Chondrocyte (in vitro differentiated cells): ENCODE data around the gene SMAD6. TPM values are rescaled to one million over a fixed set of nuclear protein-coding genes. Genes with fewer than 3 reads are reported as not detected.

Experiments
- DNase-seq: peaks from one replicate; pipeline ENCODE4 v3.0.0; 2021; ENCODE audit warnings: mixed read lengths, low spot score
- H3K27ac Mint-ChIP-seq: one replicate; pipeline ENCODE4 v1.8.0; 2021; ENCODE audit warnings: mild to moderate bottlenecking, moderate library complexity, mixed read lengths; ENCODE audit not compliant: unreplicated experiment
- H3K27me3 Mint-ChIP-seq: 2 replicates; pipeline ENCODE4 v1.8.0; 2021; ENCODE audit warnings: low read depth, mixed read lengths
- H3K36me3 Mint-ChIP-seq: 2 replicates; pipeline ENCODE4 v1.8.0; 2021; ENCODE audit warnings: low read depth, mixed read lengths
- H3K4me1 Mint-ChIP-seq: 2 replicates; pipeline ENCODE4 v1.8.0; 2021; ENCODE audit warnings: low read depth, mild to moderate bottlenecking, mixed read lengths
- H3K4me3 Mint-ChIP-seq: one replicate; pipeline ENCODE4 v1.8.0; 2021; ENCODE audit warnings: mild to moderate bottlenecking, moderate library complexity, mixed read lengths; ENCODE audit not compliant: unreplicated experiment
- H3K9me3 Mint-ChIP-seq: 2 replicates; pipeline ENCODE4 v1.8.0; 2021; ENCODE audit warnings: low read depth, mixed read lengths
- total RNA-seq: library from RNA; stranded (reverse); gene quantifications from 3 replicates; pipeline ENCODE4 v1.2.1, GENCODE V29; 2021
- TF ChIP-seq, protein P1 (sequence below): fragments of 200-600 bp; sonication (generic); IDR thresholded peaks from 2 replicates; pipeline ENCODE4 v1.5.0; 2021; ENCODE audit warnings: antibody characterized with exemption, mild to moderate bottlenecking, moderate library complexity

SMAD6 gene
- total RNA-seq, 1 donor from 2014 or later, result 5.2 TPM

DNA sequence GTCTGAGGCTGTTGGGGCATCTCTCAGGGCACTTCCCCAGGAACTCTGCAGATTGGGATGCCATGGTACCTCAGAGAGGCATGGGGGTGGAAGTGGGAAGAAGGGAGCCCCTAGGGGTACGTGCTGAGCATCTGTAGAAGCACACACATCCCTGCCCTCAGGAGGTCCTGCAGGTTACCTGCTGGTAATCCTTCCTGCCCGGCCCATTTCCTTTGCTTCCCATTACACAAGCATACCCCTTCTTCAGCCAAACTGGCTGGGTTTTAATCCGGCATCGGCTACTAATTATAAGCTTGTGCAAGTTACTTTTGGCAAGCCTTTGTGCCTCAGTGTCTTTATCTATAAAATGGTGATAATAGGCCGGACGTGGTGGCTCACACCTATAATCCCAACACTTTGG, 3.1 kb upstream of the SMAD6 start:
- H3K4me3 Mint-ChIP-seq, result no peak overlapping the region
- no peak for DNase-seq
- peaks cover 10% of the 10 kb centered on the region for H3K4me1 Mint-ChIP-seq
- no peak overlapping the region for H3K27ac Mint-ChIP-seq
- H3K27me3 Mint-ChIP-seq, result no peaks in the 10 kb centered on the region
- TF ChIP-seq, protein P1, sequence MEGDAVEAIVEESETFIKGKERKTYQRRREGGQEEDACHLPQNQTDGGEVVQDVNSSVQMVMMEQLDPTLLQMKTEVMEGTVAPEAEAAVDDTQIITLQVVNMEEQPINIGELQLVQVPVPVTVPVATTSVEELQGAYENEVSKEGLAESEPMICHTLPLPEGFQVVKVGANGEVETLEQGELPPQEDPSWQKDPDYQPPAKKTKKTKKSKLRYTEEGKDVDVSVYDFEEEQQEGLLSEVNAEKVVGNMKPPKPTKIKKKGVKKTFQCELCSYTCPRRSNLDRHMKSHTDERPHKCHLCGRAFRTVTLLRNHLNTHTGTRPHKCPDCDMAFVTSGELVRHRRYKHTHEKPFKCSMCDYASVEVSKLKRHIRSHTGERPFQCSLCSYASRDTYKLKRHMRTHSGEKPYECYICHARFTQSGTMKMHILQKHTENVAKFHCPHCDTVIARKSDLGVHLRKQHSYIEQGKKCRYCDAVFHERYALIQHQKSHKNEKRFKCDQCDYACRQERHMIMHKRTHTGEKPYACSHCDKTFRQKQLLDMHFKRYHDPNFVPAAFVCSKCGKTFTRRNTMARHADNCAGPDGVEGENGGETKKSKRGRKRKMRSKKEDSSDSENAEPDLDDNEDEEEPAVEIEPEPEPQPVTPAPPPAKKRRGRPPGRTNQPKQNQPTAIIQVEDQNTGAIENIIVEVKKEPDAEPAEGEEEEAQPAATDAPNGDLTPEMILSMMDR, result no peak
- H3K36me3 Mint-ChIP-seq, result no peaks in the 10 kb centered on the region
- H3K9me3 Mint-ChIP-seq, result no peaks in the 10 kb centered on the region

DNA sequence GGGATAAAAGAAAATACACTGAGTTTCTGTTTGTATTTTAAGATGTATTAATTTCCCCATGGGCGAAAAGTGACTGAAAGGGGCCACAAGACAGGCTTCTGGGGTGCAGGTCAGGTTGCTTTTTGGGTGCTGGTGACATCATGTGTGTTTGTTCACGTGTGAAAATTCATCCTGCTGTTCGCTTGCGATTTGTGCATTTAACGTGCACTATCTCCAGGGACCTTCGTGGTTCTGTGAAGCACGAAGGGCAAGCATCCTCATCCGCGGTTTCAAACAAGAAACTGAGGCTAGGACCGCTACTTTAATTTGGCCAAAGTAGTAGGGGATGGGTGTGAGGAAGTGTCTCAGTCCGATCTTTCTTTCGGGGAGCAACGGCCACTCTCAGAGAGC, 1.6 kb upstream of the SMAD6 start:
- Mint-ChIP-seq H3K4me3 (peak overlapping the region; percentile 59), H3K36me3 (no peaks in the 10 kb centered on the region), H3K4me1 (peaks cover 24% of the 10 kb centered on the region), H3K9me3 (no peaks in the 10 kb centered on the region), H3K27ac (peak overlapping the region; percentile 32), H3K27me3 (no peaks in the 10 kb centered on the region)
- TF ChIP-seq, protein P1, result no peak
- no peak for DNase-seq

GRCh38 chr15:66700802-66701421, 1.1 kb upstream of the SMAD6 start:
- no peaks in the 10 kb centered on the region for H3K36me3 Mint-ChIP-seq
- peak; percentile 98 for DNase-seq
- H3K4me1 Mint-ChIP-seq, result peaks cover 29% of the 10 kb centered on the region
- TF ChIP-seq, protein P1, result no peak
- H3K27me3 Mint-ChIP-seq, result no peaks in the 10 kb centered on the region
- H3K4me3 Mint-ChIP-seq, result peak overlapping the region; percentile 88
- H3K27ac Mint-ChIP-seq, result peak overlapping the region; percentile 32
- no peaks in the 10 kb centered on the region for H3K9me3 Mint-ChIP-seq

DNA sequence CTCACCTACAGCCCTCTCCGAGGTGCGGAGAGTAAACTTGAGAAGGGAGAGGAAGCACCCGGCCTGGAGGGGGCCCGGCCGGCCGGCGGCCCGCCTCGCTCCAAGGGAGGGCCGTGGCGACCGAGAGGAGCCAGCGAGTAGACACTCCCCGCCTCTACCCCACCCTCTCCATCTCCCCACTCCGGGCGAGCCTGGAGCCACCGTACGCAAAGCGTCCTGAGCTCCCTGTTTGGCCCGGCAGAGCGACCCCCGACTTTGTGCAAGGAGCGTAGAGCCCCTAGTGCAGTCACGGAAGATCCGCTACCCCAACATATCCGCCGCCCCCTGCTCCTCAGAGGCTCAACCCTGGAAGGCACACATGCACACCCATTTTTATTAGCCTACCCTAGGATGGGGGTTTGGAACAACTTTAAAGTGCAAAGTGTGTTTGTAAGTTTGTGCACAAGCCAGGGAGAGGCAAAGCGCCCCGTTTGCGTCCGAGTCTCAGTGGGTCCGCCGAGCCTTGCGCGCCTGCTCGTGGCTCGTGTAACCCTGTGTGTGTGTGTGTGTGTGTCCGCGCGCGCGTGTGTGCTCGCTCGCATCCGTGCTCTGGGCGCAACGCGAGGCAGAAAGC, 508 bp upstream of the SMAD6 start:
- no peaks in the 10 kb centered on the region for H3K27me3 Mint-ChIP-seq
- H3K4me3 Mint-ChIP-seq, result peak overlapping the region; percentile 88
- no peak for DNase-seq
- H3K36me3 Mint-ChIP-seq, result no peaks in the 10 kb centered on the region
- TF ChIP-seq, protein P1, result no peak
- H3K27ac Mint-ChIP-seq, result peak overlapping the region; percentile 79
- H3K4me1 Mint-ChIP-seq, result peaks cover 29% of the 10 kb centered on the region
- no peaks in the 10 kb centered on the region for H3K9me3 Mint-ChIP-seq

GRCh38 chr15:66702787-66703539, 927 bp downstream of the SMAD6 start:
- Mint-ChIP-seq H3K27me3 (no peaks in the 10 kb centered on the region), H3K9me3 (no peaks in the 10 kb centered on the region), H3K36me3 (no peaks in the 10 kb centered on the region), H3K27ac (peak overlapping the region; percentile 63), H3K4me3 (peak overlapping the region; percentile 88), H3K4me1 (peaks cover 43% of the 10 kb centered on the region)
- DNase-seq, result no peak
- TF ChIP-seq, protein P1, result no peak
